K562 (cell line): ENCODE measurements around the gene CPS1. TPM values are rescaled to one million over a fixed set of nuclear protein-coding genes. Genes with fewer than 3 reads are reported as not detected.

Experiments used
- ATAC-seq: fragments of 200-7000 bp; cut with Tn5 transposase; 3 replicates; pipeline ENCODE4 v1.9.1; 2020; ENCODE audit warnings: moderate library complexity
- BruUV-seq: library from RNA; stranded (reverse); fragments of 400-500 nt; replicated peaks from 2 replicates; lab custom pipeline; 2021; lab: Mats Ljungman, UMichigan
- CTCF ChIA-PET: fragments of 300-600 bp; formaldehyde crosslinking; extraction: SDS; loops from one replicate; lab custom pipeline; 2021; ENCODE audit warnings: low intra/inter-chr PET ratio; lab: Yijun Ruan, JAX
- POLR2A ChIA-PET: fragments of 300-600, 350-650 bp; sonication (Branson Sonifier 250); formaldehyde crosslinking; extraction: SDS; loops from one replicate; lab custom pipeline; 2021; ENCODE audit warnings: antibody characterized with exemption, inconsistent platforms; lab: Yijun Ruan, JAX
- DNase-seq, 4 experiments: peaks; one replicate each; pipeline versions ENCODE4 v3.0.0 to v3.0.0-alpha.2; 2011 to 2018; ENCODE audit warnings: low spot score in 3 of 4, mixed read lengths in 3 of 4; ENCODE audit errors: extremely low read depth in 1 of 4
- FAIRE-seq: peaks from 2 replicates; lab custom pipeline; 2011; peaks lifted over from hg19 to GRCh38; lab: Jason Lieb, UNC
- H2AFZ ChIP-seq: 2 replicates; pipeline ENCODE4 v1.6.0; 2011; ENCODE audit warnings: low read depth, low read length, control low read depth, inconsistent platforms
- H3K27ac ChIP-seq: fragments of 200-600 bp; 3 replicates; pipeline ENCODE4 v1.8.0; 2011; ENCODE audit warnings: low read depth, mild to moderate bottlenecking, control low read depth, inconsistent platforms, low read length, moderate library complexity, mixed read lengths; ENCODE audit errors: extremely low read depth
- H3K27me3 ChIP-seq, 2 experiments: fragments of 300-600 bp in 1 of 2; 2 replicates in 1 of 2; 3 replicates in 1 of 2; pipeline versions ENCODE4 v1.6.0 to v1.8.0; 2011; ENCODE audit warnings: inconsistent platforms in 2 of 2, low read length in 2 of 2, mild to moderate bottlenecking in 1 of 2, mixed read lengths in 1 of 2, moderate library complexity in 1 of 2; ENCODE audit not compliant: control insufficient read depth in 2 of 2, insufficient read depth in 2 of 2
- H3K36me3 ChIP-seq: fragments of 300-600 bp; 3 replicates; pipeline ENCODE4 v1.8.0; 2011; ENCODE audit warnings: mild to moderate bottlenecking, low read length, inconsistent platforms; ENCODE audit not compliant: control insufficient read depth, insufficient read depth
- H3K4me1 ChIP-seq, 2 experiments: fragments of 200-600 bp in 1 of 2; replicated peaks in 1 of 2; 2 replicates in 1 of 2; 3 replicates in 1 of 2; pipeline versions ENCODE4 v1.5.1 to v1.8.0; 2011; ENCODE audit warnings: inconsistent platforms in 2 of 2, low read length in 2 of 2, mild to moderate bottlenecking in 1 of 2, mixed read lengths in 1 of 2, moderate library complexity in 1 of 2; ENCODE audit not compliant: control insufficient read depth in 2 of 2, insufficient read depth in 2 of 2
- H3K4me2 ChIP-seq: 2 replicates; pipeline ENCODE4 v1.6.1; 2011; ENCODE audit warnings: low read length, control low read depth, inconsistent platforms, mixed read lengths; ENCODE audit not compliant: insufficient read depth
- H3K4me3 ChIP-seq: fragments of 200-600 bp; sonication (generic), shearing (Covaris generic); 2 replicates; pipeline ENCODE4 v1.5.1; 2016; ENCODE audit warnings: control low read depth, inconsistent platforms
- H3K79me2 ChIP-seq: fragments of 200-600 bp; 3 replicates; pipeline ENCODE4 v1.8.0; 2011; ENCODE audit warnings: low read length, inconsistent platforms; ENCODE audit not compliant: control insufficient read depth, insufficient read depth
- H3K9ac ChIP-seq, 2 experiments: 2 replicates each; pipeline versions ENCODE4 v1.6.0 to v1.6.1; 2011; ENCODE audit warnings: low read depth in 2 of 2, low read length in 2 of 2, control low read depth in 1 of 2, inconsistent platforms in 1 of 2, mild to moderate bottlenecking in 1 of 2, mixed read lengths in 1 of 2; ENCODE audit not compliant: insufficient read depth in 1 of 2
- H3K9me1 ChIP-seq: one replicate; pipeline ENCODE4 v1.6.0; 2011; ENCODE audit warnings: inconsistent platforms, mild to moderate bottlenecking, low read length, moderate library complexity; ENCODE audit not compliant: control insufficient read depth, insufficient read depth
- H3K9me3 ChIP-seq: replicated peaks from 2 replicates; pipeline ENCODE4 v1.5.1; 2011; ENCODE audit warnings: low read depth, low read length, inconsistent platforms; ENCODE audit not compliant: control insufficient read depth, insufficient read depth
- H4K20me1 ChIP-seq: replicated peaks from 2 replicates; pipeline ENCODE4 v1.6.1; 2011; ENCODE audit warnings: low read length, inconsistent platforms, mixed read lengths; ENCODE audit not compliant: control insufficient read depth, insufficient read depth
- ADNP ChIP-seq: fragments of 200-800 bp; sonication (Bioruptor generic); IDR thresholded peaks from 2 replicates; pipeline ENCODE4 v1.6.1; 2016; ENCODE audit warnings: missing genetic modification characterization, missing compliant biosample characterization
- E2F1 ChIP-seq: sonication (generic); formaldehyde crosslinking; IDR thresholded peaks from 2 replicates; pipeline ENCODE4 v1.8.1; 2023; ENCODE audit warnings: mild to moderate bottlenecking, missing genetic modification reagents, moderate library complexity
- FIP1L1 ChIP-seq: fragments of 200-400 bp; formaldehyde crosslinking; IDR thresholded peaks from 2 replicates; pipeline ENCODE4 v1.6.1; 2018; ENCODE audit warnings: mild to moderate bottlenecking, low read depth, low read length; ENCODE audit not compliant: poor library complexity, severe bottlenecking
- MAX ChIP-seq: sonication (generic); formaldehyde crosslinking; IDR thresholded peaks from 2 replicates; pipeline ENCODE4 v1.9.0; 2022; ENCODE audit warnings: mild to moderate bottlenecking, missing genetic modification reagents
- MBD2 ChIP-seq: sonication (generic); IDR thresholded peaks from 2 replicates; pipeline ENCODE4 v1.6.1; 2016; ENCODE audit warnings: low read depth, borderline replicate concordance
- MYNN ChIP-seq, 2 experiments: sonication (generic); formaldehyde crosslinking in 1 of 2; IDR thresholded peaks; 2 replicates each; pipeline versions ENCODE4 v1.5.0 to v1.6.1; 2016 to 2020; ENCODE audit warnings: antibody characterized with exemption in 1 of 2, missing genetic modification reagents in 1 of 2
- SNAPC5 ChIP-seq: fragments of 250-450 bp; sonication (Bioruptor Pico); IDR thresholded peaks from 2 replicates; pipeline ENCODE4 v1.8.0; 2021; ENCODE audit warnings: moderate library complexity, mild to moderate bottlenecking, inconsistent platforms
- ZKSCAN8 ChIP-seq: fragments of 200-800 bp; sonication (Bioruptor generic); IDR thresholded peaks from 2 replicates; pipeline ENCODE4 v1.6.1; 2016; ENCODE audit warnings: missing genetic modification characterization, missing compliant biosample characterization
- ZNF133 ChIP-seq: fragments of 250-450 bp; sonication (Bioruptor Pico); IDR thresholded peaks from 2 replicates; pipeline ENCODE4 v1.4.0; 2020; ENCODE audit warnings: mild to moderate bottlenecking
- ZNF184 ChIP-seq: sonication (generic); formaldehyde crosslinking; IDR thresholded peaks from 2 replicates; pipeline ENCODE4 v1.5.0; 2020; ENCODE audit warnings: missing genetic modification reagents
- ZNF589 ChIP-seq: fragments of 200-800 bp; sonication (Bioruptor generic); IDR thresholded peaks from 2 replicates; pipeline ENCODE4 v1.6.1; 2016; ENCODE audit warnings: low read depth, missing genetic modification characterization, missing compliant biosample characterization
- WGBS: fragments of 100-300 bp; shearing (Covaris generic); methylation state at CpG from one replicate; pipeline ENCODE4 v1.1.6; 2016; ENCODE audit warnings: low coverage, mixed read lengths; ENCODE audit not compliant: insufficient coverage; ENCODE audit errors: missing lambda C conversion rate; 5-methylcytosine and 5-hydroxymethylcytosine counted together
- in situ Hi-C: fragments of 300-500 bp; cut with MboI; formaldehyde crosslinking; loops from 4 replicates; pipeline ENCODE4 v1.15.0; 2018; ENCODE audit warnings: inconsistent platforms, mixed read lengths
- intact Hi-C: fragments of 100-400 bp; cut with micrococcal nuclease; formaldehyde crosslinking; loops from 2 replicates; pipeline ENCODE4 v1.14.2; 2022
- polyA plus RNA-seq, 8 experiments: library from polyadenylated mRNA; depleted of rRNA in 4 of 8; stranded (reverse) in 5 of 8; unstranded in 3 of 8; fragments of >200 nt; fragmentation: Nextera tagmentation in 2 of 8; fragmentation: Illumina TruSeq in 1 of 8; extraction: Ambion mirVana in 2 of 8; extraction: Trizol in 1 of 8; gene quantifications; 2 replicates each; pipeline versions ENCODE4 v1.2.1 to v1.2.3, GENCODE V29; 2011 to 2014; ENCODE audit warnings: inconsistent platforms in 1 of 8, missing spikeins in 1 of 8
- total RNA-seq, 7 experiments: library from RNA; depleted of rRNA in 6 of 7; stranded (reverse); fragments of >200 nt in 6 of 7; fragmentation: Illumina TruSeq in 2 of 7; extraction: Trizol in 2 of 7; gene quantifications; 2 replicates each; pipeline versions ENCODE4 v1.2.1 to v1.2.3, GENCODE V29; 2011 to 2021; ENCODE audit warnings: low replicate concordance in 1 of 7

CPS1 gene
- total and polyA plus RNA-seq, 9 of the 15 experiments (the other 6 are each of a cell fraction or from before 2014, with no cell fraction given), result 2.4 to 13.5 (median 6.0) TPM

DNA sequence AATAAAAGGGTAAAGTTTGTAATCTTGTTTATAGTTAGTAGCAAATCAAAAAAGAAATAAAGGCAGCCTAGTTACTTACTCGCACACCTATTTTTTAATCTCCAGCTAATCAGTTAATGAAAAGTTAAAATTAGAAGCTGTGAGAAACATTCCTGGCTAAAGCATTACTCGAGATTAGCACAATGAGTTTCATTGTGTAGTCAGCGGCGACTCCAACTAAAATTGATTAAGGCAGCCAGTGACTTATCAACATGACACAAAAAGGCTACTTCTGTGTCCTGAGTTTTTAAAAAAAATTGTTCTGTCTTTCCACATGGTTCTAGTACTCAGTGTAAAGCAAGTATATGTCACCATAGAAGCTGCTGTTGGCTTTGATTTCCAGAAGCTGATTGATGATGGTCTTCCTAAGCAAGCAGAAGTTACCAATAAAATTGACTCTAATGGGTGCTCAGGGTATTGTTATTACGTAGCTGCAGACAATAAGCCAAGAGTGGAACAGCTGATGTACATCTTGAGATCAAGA, 159.2 kb downstream of the CPS1 start:
- Histone ChIP-seq H3K9me1 (no peaks in the 10 kb centered on the region), H3K9me3 (no peaks in the 10 kb centered on the region)
- TF ChIP-seq ZNF589 (CRISPR knock-in tag), result no peak
- no peak for TF ChIP-seq SNAPC5 (CRISPR knock-in tag)
- no peak for TF ChIP-seq MBD2
- TF ChIP-seq MAX (CRISPR knock-in tag), result no peak
- TF ChIP-seq E2F1, result no peak
- no peak for TF ChIP-seq ZNF133 (CRISPR knock-in tag)
- TF ChIP-seq MYNN (IDR thresholded peaks at IDR 0.05), result no peak
- no peak for TF ChIP-seq MYNN (CRISPR knock-in tag; IDR thresholded peaks at IDR 0.05)
- TF ChIP-seq ZKSCAN8 (CRISPR knock-in tag), result no peak
- no peak for TF ChIP-seq ZNF184
- TF ChIP-seq ADNP (tag), result no peak
- no peak for TF ChIP-seq FIP1L1
- TF ChIP-seq, all 486 proteins: peak for 0
- Histone ChIP-seq H2AFZ (no peak overlapping the region), H3K9ac (no peak overlapping the region), H3K27ac (no peak overlapping the region), H3K79me2 (no peaks in the 10 kb centered on the region), H3K4me3 (no peak overlapping the region), H3K27me3 (no peaks in the 10 kb centered on the region), H3K4me2 (no peak overlapping the region), H3K36me3 (no peaks in the 10 kb centered on the region), H3K4me1 (no peaks in the 10 kb centered on the region), H4K20me1 (no peaks in the 10 kb centered on the region)
- CTCF ChIA-PET, result no interaction called here
- POLR2A ChIA-PET, result no interaction called here
- no peak for DNase-seq
- no peak for ATAC-seq
- no peak for FAIRE-seq
- no TSS peak for BruUV-seq
- 0% methylated on average over 5 of the region's 5 CpGs for WGBS
- intact Hi-C loops (no loop called here), in situ Hi-C loops (no loop called here)
